ENCODE results near the gene TRIM28. TPM values are rescaled to one million over a fixed set of nuclear protein-coding genes. Genes with fewer than 3 reads are reported as not detected.

TRIM28 gene
- total and polyA plus RNA-seq, 2 donors (not counting 3 experiments of a cell fraction or from before 2014, with no cell fraction given), result 429 to 521 TPM

DNA sequence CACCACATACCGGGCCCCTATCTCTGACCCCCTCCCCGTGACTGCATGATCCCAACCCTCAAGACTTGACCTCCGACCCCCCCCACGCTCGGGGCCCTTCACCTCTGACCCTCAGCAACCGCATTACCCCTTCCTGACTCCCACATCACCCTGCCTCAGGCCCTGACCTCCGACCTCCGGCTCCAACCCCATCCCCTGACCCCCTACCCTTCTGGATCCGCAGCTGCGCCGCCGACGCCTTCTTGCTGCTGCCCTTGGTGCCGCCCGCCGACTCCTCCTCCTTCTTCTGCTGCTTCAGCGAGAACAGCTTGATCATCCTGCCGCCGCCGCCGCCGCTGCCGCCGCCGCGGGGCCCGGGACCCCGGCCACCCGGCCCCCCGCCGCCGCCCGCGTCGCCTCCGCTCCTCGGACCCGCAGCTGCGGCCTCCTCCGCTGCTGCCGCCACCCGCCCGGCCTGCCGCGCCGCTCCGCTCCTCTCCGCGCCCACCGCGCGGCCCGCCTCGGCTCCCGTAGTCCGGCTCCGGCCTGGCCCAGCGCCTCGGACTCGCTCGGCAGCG is 14.3 kb downstream of the TRIM28 start, which contains the start of gene UBE2M:
UBE2M (minus strand) TSS at position 546 of the 557 bp plus-strand sequence; CDS start at position 316, 230 bp downstream.
- dilution Hi-C loops (cut with MboI; ENCODE audit: extremely low pct_ligation_motif_present, low sequenced_read_pairs), result no loop called here
- peaks cover 44% of the 10 kb centered on the region for H3K4me1 ChIP-seq (ENCODE audit: control insufficient read depth, extremely low read depth, insufficient read depth, low read length)
- no TSS peak for BruUV-seq (replicated peaks)
- POLR2A ChIA-PET, result no interaction called here
- peak; percentile 56 for TF ChIP-seq POLR2AphosphoS5 (IDR thresholded peaks at IDR 0.05; ENCODE audit: insufficient read depth, low read depth, low read length)
- TF ChIP-seq EZH2 (IDR thresholded peaks at IDR 0.05; ENCODE audit: borderline replicate concordance, low read depth, low read length, severe bottlenecking), result no peak
- no peak for TF ChIP-seq POLR2A (IDR thresholded peaks at IDR 0.05; ENCODE audit: low read depth, low read length)
- TF ChIP-seq GATA2 (IDR thresholded peaks at IDR 0.05; ENCODE audit: insufficient read depth, insufficient read length, low read depth, low read length), result no peak
- no peak for TF ChIP-seq MYC (IDR thresholded peaks at IDR 0.05; ENCODE audit: low read depth, low read length)
- TF ChIP-seq, protein P1, sequence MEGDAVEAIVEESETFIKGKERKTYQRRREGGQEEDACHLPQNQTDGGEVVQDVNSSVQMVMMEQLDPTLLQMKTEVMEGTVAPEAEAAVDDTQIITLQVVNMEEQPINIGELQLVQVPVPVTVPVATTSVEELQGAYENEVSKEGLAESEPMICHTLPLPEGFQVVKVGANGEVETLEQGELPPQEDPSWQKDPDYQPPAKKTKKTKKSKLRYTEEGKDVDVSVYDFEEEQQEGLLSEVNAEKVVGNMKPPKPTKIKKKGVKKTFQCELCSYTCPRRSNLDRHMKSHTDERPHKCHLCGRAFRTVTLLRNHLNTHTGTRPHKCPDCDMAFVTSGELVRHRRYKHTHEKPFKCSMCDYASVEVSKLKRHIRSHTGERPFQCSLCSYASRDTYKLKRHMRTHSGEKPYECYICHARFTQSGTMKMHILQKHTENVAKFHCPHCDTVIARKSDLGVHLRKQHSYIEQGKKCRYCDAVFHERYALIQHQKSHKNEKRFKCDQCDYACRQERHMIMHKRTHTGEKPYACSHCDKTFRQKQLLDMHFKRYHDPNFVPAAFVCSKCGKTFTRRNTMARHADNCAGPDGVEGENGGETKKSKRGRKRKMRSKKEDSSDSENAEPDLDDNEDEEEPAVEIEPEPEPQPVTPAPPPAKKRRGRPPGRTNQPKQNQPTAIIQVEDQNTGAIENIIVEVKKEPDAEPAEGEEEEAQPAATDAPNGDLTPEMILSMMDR (IDR thresholded peaks at IDR 0.05; ENCODE audit: extremely low read depth in 1 of 2, insufficient read depth in 1 of 2, low read depth in 1 of 2, low read length in 2 of 2), result no peak
- no peak for TF ChIP-seq FOS (IDR thresholded peaks at IDR 0.05; ENCODE audit: borderline replicate concordance, insufficient read depth, low read length)
- TF ChIP-seq, protein P2, sequence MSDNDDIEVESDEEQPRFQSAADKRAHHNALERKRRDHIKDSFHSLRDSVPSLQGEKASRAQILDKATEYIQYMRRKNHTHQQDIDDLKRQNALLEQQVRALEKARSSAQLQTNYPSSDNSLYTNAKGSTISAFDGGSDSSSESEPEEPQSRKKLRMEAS (IDR thresholded peaks at IDR 0.05; ENCODE audit: insufficient read depth, insufficient read length), result no peak
- intact Hi-C loops (cut with micrococcal nuclease), result no loop called here
- no peaks in the 10 kb centered on the region for H4K20me1 ChIP-seq (replicated peaks; ENCODE audit: control insufficient read depth, extremely low read depth, insufficient read depth, low read length)
- DNase-seq (ENCODE audit: low read depth, low spot score) (no peak), FAIRE-seq (no peak)
- peaks cover 6 to 13% of the 10 kb centered on the region in 2 experiments for H3K27me3 ChIP-seq (ENCODE audit: control insufficient read depth in 2 of 2, insufficient read depth in 2 of 2, low read length in 2 of 2)
- no peaks in the 10 kb centered on the region for H3K9me3 ChIP-seq (replicated peaks; ENCODE audit: control insufficient read depth, insufficient read depth, low read length)
- peak within 1 kb of the TSS; percentile 60 for H2AFZ ChIP-seq (ENCODE audit: low read depth, low read length)
- peak within 1 kb of the TSS; percentile 57 to 88 (median 85) for H3K4me3 ChIP-seq (replicated peaks in 1 of 3; ENCODE audit: insufficient read depth in 1 of 3, low read depth in 1 of 3, low read length in 3 of 3)
- H3K27ac ChIP-seq (ENCODE audit: insufficient read depth, low read depth, low read length), result peak within 1 kb of the TSS; percentile 83
- peak within 1 kb of the TSS; percentile 81 for H3K4me2 ChIP-seq (ENCODE audit: insufficient read depth, low read length)
- no peaks in the 10 kb centered on the region for H3K9me1 ChIP-seq (replicated peaks; ENCODE audit: control insufficient read depth, extremely low read depth, insufficient read depth, low read length)
- H3K9ac ChIP-seq (replicated peaks; ENCODE audit: extremely low read depth, insufficient read depth, low read length), result peak within 1 kb of the TSS; percentile 93
- CTCF ChIA-PET, result interaction anchor here (1.0 to 2.3 kb wide), 3 partner anchors 14 to 44 kb away, joined by 3 to 14 read pairs (median 5); partner anchors contain the start of genes TRIM28 and ZBTB45
- peaks cover 5 to 10% of the 10 kb centered on the region in 2 experiments for H3K36me3 ChIP-seq (ENCODE audit: control insufficient read depth in 2 of 2, extremely low read depth in 1 of 2, insufficient read depth in 2 of 2, low read length in 2 of 2)
- peaks cover 23% of the 10 kb centered on the region for H3K79me2 ChIP-seq (ENCODE audit: control insufficient read depth, insufficient read depth, low read length)
